Hepatocyte (in vitro differentiated cells): Measurements from ENCODE around the gene CEACAM21. TPM values are rescaled to one million over a fixed set of nuclear protein-coding genes. Genes with fewer than 3 reads are reported as not detected.

Source experiments
- DNase-seq: peaks from one replicate; pipeline ENCODE4 v3.0.0-alpha.2; 2016; ENCODE audit warnings: low spot score
- H2AFZ ChIP-seq: fragments of 200-600 bp; sonication (generic); 2 replicates; pipeline ENCODE4 v1.6.0; 2016; ENCODE audit warnings: antibody characterized with exemption, mild to moderate bottlenecking
- H3K27ac ChIP-seq: fragments of 200-600 bp; sonication (generic); 2 replicates; pipeline ENCODE4 v1.5.1; 2016; ENCODE audit warnings: mild to moderate bottlenecking
- H3K27me3 ChIP-seq: fragments of 200-600 bp; sonication (generic); 2 replicates; pipeline ENCODE4 v1.6.1; 2016
- H3K36me3 ChIP-seq: fragments of 200-600 bp; sonication (generic); replicated peaks from 2 replicates; pipeline ENCODE4 v1.5.1; 2016; ENCODE audit warnings: low read depth; ENCODE audit not compliant: insufficient read depth
- H3K4me1 ChIP-seq: fragments of 200-600 bp; sonication (generic); 2 replicates; pipeline ENCODE4 v1.5.1; 2016; ENCODE audit warnings: mild to moderate bottlenecking, moderate library complexity; ENCODE audit not compliant: insufficient read depth
- H3K4me2 ChIP-seq: fragments of 200-600 bp; sonication (generic); 2 replicates; pipeline ENCODE4 v1.6.0; 2016
- H3K4me3 ChIP-seq: fragments of 200-600 bp; sonication (generic); 2 replicates; pipeline ENCODE4 v1.5.1; 2016; ENCODE audit warnings: mild to moderate bottlenecking
- H3K79me2 ChIP-seq: fragments of 200-600 bp; sonication (generic); 2 replicates; pipeline ENCODE4 v1.6.0; 2017; ENCODE audit warnings: mild to moderate bottlenecking
- H3K9me2 ChIP-seq: fragments of 200-600 bp; sonication (generic); replicated peaks from 2 replicates; pipeline ENCODE4 v1.6.0; 2017; ENCODE audit warnings: mild to moderate bottlenecking; ENCODE audit not compliant: insufficient read depth
- H3K9me3 ChIP-seq: fragments of 200-600 bp; sonication (generic); 2 replicates; pipeline ENCODE4 v1.5.1; 2016; ENCODE audit warnings: low read depth, mild to moderate bottlenecking
- H4K20me1 ChIP-seq: fragments of 200-600 bp; sonication (generic); 2 replicates; pipeline ENCODE4 v1.6.0; 2016; ENCODE audit warnings: mild to moderate bottlenecking; ENCODE audit not compliant: insufficient read depth, poor library complexity, severe bottlenecking
- CTCF ChIP-seq: fragments of 200-600 bp; sonication (generic); IDR thresholded peaks from 2 replicates; pipeline ENCODE4 v1.5.1; 2016; ENCODE audit warnings: antibody characterized with exemption, mild to moderate bottlenecking; ENCODE audit not compliant: poor library complexity
- EZH2 ChIP-seq: fragments of 200-600 bp; sonication (generic); IDR thresholded peaks from 2 replicates; pipeline ENCODE4 v1.6.1; 2016; ENCODE audit warnings: antibody characterized with exemption, mild to moderate bottlenecking, borderline replicate concordance
- EZH2phosphoT487 ChIP-seq: fragments of 200-600 bp; sonication (generic); IDR thresholded peaks from one replicate; pipeline ENCODE4 v1.6.1; 2018; ENCODE audit warnings: antibody characterized with exemption, mild to moderate bottlenecking, low read depth, moderate library complexity; ENCODE audit not compliant: unreplicated experiment, severe bottlenecking
- WGBS: methylation state at CpG from one replicate; pipeline ENCODE4 v1.1.6; 2016; ENCODE audit warnings: low lambda C conversion rate; ENCODE audit errors: missing lambda C conversion rate; 5-methylcytosine and 5-hydroxymethylcytosine counted together
- polyA plus RNA-seq: library from polyadenylated mRNA; unstranded; fragments of >200 nt; fragmentation: Nextera tagmentation; extraction: Ambion mirVana; gene quantifications from 2 replicates; pipeline ENCODE4 v1.2.1, GENCODE V29; 2016
- total RNA-seq: library from RNA; depleted of rRNA; stranded (reverse); fragments of >200 nt; gene quantifications from 2 replicates; pipeline ENCODE4 v1.2.3, GENCODE V29; 2014

Gene CEACAM21
- total and polyA plus RNA-seq, 2 experiments from 2014 or later: 0.33 TPM; not detected in 1

- no peaks in the 10 kb centered on the region for H3K4me1 ChIP-seq
- no peak overlapping the region for H3K4me2 ChIP-seq
- H3K27me3 ChIP-seq: no peaks in the 10 kb centered on the region
- no peak overlapping the region for H2AFZ ChIP-seq
- no peaks in the 10 kb centered on the region for H3K36me3 ChIP-seq
- no peaks in the 10 kb centered on the region for H3K9me3 ChIP-seq
- H3K79me2 ChIP-seq: no peaks in the 10 kb centered on the region
- H3K27ac ChIP-seq: no peak overlapping the region
- no peaks in the 10 kb centered on the region for H4K20me1 ChIP-seq
- H3K4me3 ChIP-seq: no peak overlapping the region
- no peaks in the 10 kb centered on the region for H3K9me2 ChIP-seq
- 65% methylated on average over 6 of the region's 6 CpGs for whole genome bisulfite sequencing
- DNase-seq: no peak
- no peak for TF ChIP-seq CTCF
- no peak for TF ChIP-seq EZH2
- TF ChIP-seq EZH2phosphoT487: no peak
Measured at GRCh38 chr19:41545547-41545946, 30.4 kb upstream of the CEACAM21 start.

- TF ChIP-seq EZH2 (no peak), EZH2phosphoT487 (no peak)
- Histone ChIP-seq H3K9me3 (no peaks in the 10 kb centered on the region), H3K36me3 (no peaks in the 10 kb centered on the region), H3K4me1 (no peaks in the 10 kb centered on the region), H3K9me2 (no peaks in the 10 kb centered on the region), H3K27ac (no peak overlapping the region), H4K20me1 (no peaks in the 10 kb centered on the region), H3K27me3 (no peaks in the 10 kb centered on the region), H3K4me2 (no peak overlapping the region), H2AFZ (no peak overlapping the region), H3K4me3 (no peak overlapping the region), H3K79me2 (no peaks in the 10 kb centered on the region)
- no peak for DNase-seq
- 68% methylated on average over 6 of the region's 6 CpGs for WGBS
Measured at GRCh38 chr19:41546386-41546789, 29.6 kb upstream of the CEACAM21 start.

GRCh38 chr19:41546961-41547360, 29.0 kb upstream of the CEACAM21 start:
- H3K9me3 ChIP-seq: no peaks in the 10 kb centered on the region
- no peak overlapping the region for H3K4me2 ChIP-seq
- H3K36me3 ChIP-seq: no peaks in the 10 kb centered on the region
- H3K9me2 ChIP-seq: no peaks in the 10 kb centered on the region
- H2AFZ ChIP-seq: no peak overlapping the region
- H4K20me1 ChIP-seq: no peaks in the 10 kb centered on the region
- H3K79me2 ChIP-seq: no peaks in the 10 kb centered on the region
- H3K27ac ChIP-seq: no peak overlapping the region
- no peaks in the 10 kb centered on the region for H3K27me3 ChIP-seq
- TF ChIP-seq CTCF (no peak), EZH2 (no peak), EZH2phosphoT487 (no peak)
- WGBS: 75% methylated on average over 4 of the region's 4 CpGs
- no peaks in the 10 kb centered on the region for H3K4me1 ChIP-seq
- no peak for DNase-seq
- H3K4me3 ChIP-seq: no peak overlapping the region

- no peak for TF ChIP-seq CTCF
- no peak for TF ChIP-seq EZH2phosphoT487
- TF ChIP-seq EZH2: no peak
- Histone ChIP-seq H4K20me1 (no peaks in the 10 kb centered on the region), H3K4me1 (no peaks in the 10 kb centered on the region), H3K9me3 (no peaks in the 10 kb centered on the region), H2AFZ (no peak overlapping the region), H3K79me2 (no peaks in the 10 kb centered on the region), H3K9me2 (no peaks in the 10 kb centered on the region), H3K27me3 (no peaks in the 10 kb centered on the region), H3K27ac (no peak overlapping the region), H3K4me3 (no peak overlapping the region), H3K36me3 (no peaks in the 10 kb centered on the region), H3K4me2 (no peak overlapping the region)
- 33% methylated on average over 2 of the region's 2 CpGs for WGBS
- DNase-seq: no peak
Measured at GRCh38 chr19:41547569-41547968, 28.4 kb upstream of the CEACAM21 start.
